WTC11 (cell line): ENCODE data around the gene ZRANB1. TPM values are rescaled to one million over a fixed set of nuclear protein-coding genes. Genes with fewer than 3 reads are reported as not detected.
A peak's percentile ranks its signal among the peaks of the same experiment; 100 is the strongest.

ENCODE experiments used
- ATAC-seq: fragments of 200-7000 bp; cut with Tn5 transposase; 2 replicates; pipeline ENCODE4 v1.10.0; 2021; ENCODE audit warnings: mild to moderate bottlenecking, moderate library complexity
- CTCF ChIA-PET: fragments of 300-600 bp; sonication (Branson Sonifier 250); formaldehyde crosslinking; loops from one replicate; lab custom pipeline; 2021; ENCODE audit warnings: antibody characterized with exemption; lab: Charles Lee
- POLR2A ChIA-PET: fragments of 350-600 bp; sonication (Branson Sonifier 250); formaldehyde crosslinking; loops from one replicate; lab custom pipeline; 2021; ENCODE audit warnings: antibody characterized with exemption; lab: Charles Lee
- DNase-seq: peaks from one replicate; pipeline ENCODE4 v3.0.0; 2021; ENCODE audit warnings: low spot score
- H3K27ac Mint-ChIP-seq: 2 replicates; pipeline ENCODE4 v1.8.0; 2021; ENCODE audit warnings: mixed read lengths
- H3K27me3 Mint-ChIP-seq: 2 replicates; pipeline ENCODE4 v1.8.0; 2021; ENCODE audit warnings: low read depth, mild to moderate bottlenecking, moderate library complexity, mixed read lengths
- H3K36me3 Mint-ChIP-seq: 2 replicates; pipeline ENCODE4 v1.8.0; 2021; ENCODE audit warnings: mixed read lengths
- H3K4me1 Mint-ChIP-seq: 2 replicates; pipeline ENCODE4 v1.8.0; 2022; ENCODE audit warnings: mixed read lengths
- H3K4me3 Mint-ChIP-seq: 2 replicates; pipeline ENCODE4 v1.8.0; 2021; ENCODE audit warnings: mild to moderate bottlenecking, moderate library complexity, mixed read lengths
- H3K9me3 Mint-ChIP-seq: 2 replicates; pipeline ENCODE4 v1.8.0; 2021; ENCODE audit warnings: mixed read lengths
- FOXK1 ChIP-seq: sonication (generic); formaldehyde crosslinking; IDR thresholded peaks from 2 replicates; pipeline ENCODE4 v1.8.0; 2022; ENCODE audit warnings: mild to moderate bottlenecking, moderate library complexity, missing genetic modification reagents
- FOXP1 ChIP-seq: sonication (generic); formaldehyde crosslinking; IDR thresholded peaks from 2 replicates; pipeline ENCODE4 v1.8.0; 2022; ENCODE audit warnings: missing genetic modification reagents, mild to moderate bottlenecking, moderate library complexity, borderline replicate concordance
- RELA ChIP-seq: sonication (generic); formaldehyde crosslinking; IDR thresholded peaks from 2 replicates; pipeline ENCODE4 v1.8.1; 2022; ENCODE audit warnings: missing genetic modification reagents, mild to moderate bottlenecking, borderline replicate concordance
- RORB ChIP-seq: fragments of 250-450 bp; sonication (Bioruptor Pico); IDR thresholded peaks from 2 replicates; pipeline ENCODE4 v1.9.0; 2021; ENCODE audit warnings: mild to moderate bottlenecking
- TCF7 ChIP-seq: sonication (generic); formaldehyde crosslinking; IDR thresholded peaks from 2 replicates; pipeline ENCODE4 v1.8.0; 2022; ENCODE audit warnings: mild to moderate bottlenecking, low read depth, missing genetic modification reagents, moderate library complexity
- TP53 ChIP-seq: sonication (generic); formaldehyde crosslinking; IDR thresholded peaks from 2 replicates; pipeline ENCODE4 v1.8.1; 2023; ENCODE audit warnings: mild to moderate bottlenecking, missing genetic modification reagents
- ZBTB21 ChIP-seq: sonication (generic); formaldehyde crosslinking; IDR thresholded peaks from 2 replicates; pipeline ENCODE4 v1.8.1; 2023; ENCODE audit warnings: mild to moderate bottlenecking, missing genetic modification reagents, borderline replicate concordance
- total RNA-seq: library from RNA; stranded (reverse); gene quantifications from 3 replicates; pipeline ENCODE4 v1.2.3, GENCODE V29; 2021
- TF ChIP-seq, protein P1 (sequence below): sonication (generic); formaldehyde crosslinking; IDR thresholded peaks from 2 replicates; pipeline ENCODE4 v1.8.0; 2022; ENCODE audit warnings: mild to moderate bottlenecking, missing genetic modification reagents
- TF ChIP-seq, protein P2 (sequence below): sonication (generic); formaldehyde crosslinking; IDR thresholded peaks from 2 replicates; pipeline ENCODE4 v1.8.1; 2023; ENCODE audit warnings: mild to moderate bottlenecking, missing genetic modification reagents
- TF ChIP-seq, protein P3 (sequence below): sonication (generic); formaldehyde crosslinking; IDR thresholded peaks from 2 replicates; pipeline ENCODE4 v1.8.0; 2022; ENCODE audit warnings: mild to moderate bottlenecking, missing genetic modification reagents
- TF ChIP-seq, protein P4 (sequence below): fragments of 250-450 bp; sonication (Bioruptor Pico); IDR thresholded peaks from 2 replicates; pipeline ENCODE4 v2.1.2; 2022; ENCODE audit warnings: mild to moderate bottlenecking, moderate library complexity
- TF ChIP-seq, protein P5 (sequence below): sonication (generic); formaldehyde crosslinking; IDR thresholded peaks from 2 replicates; pipeline ENCODE4 v1.8.1; 2023; ENCODE audit warnings: mild to moderate bottlenecking, missing genetic modification reagents, moderate library complexity
- TF ChIP-seq, protein P6 (sequence below): fragments of 250-450 bp; sonication (Bioruptor Pico); IDR thresholded peaks from 2 replicates; pipeline ENCODE4 v1.9.0; 2021; ENCODE audit warnings: mild to moderate bottlenecking
- TF ChIP-seq, protein P7 (sequence below): fragments of 200-600 bp; IDR thresholded peaks from 2 replicates; pipeline ENCODE4 v1.8.0; 2022; ENCODE audit warnings: antibody characterized with exemption

Gene ZRANB1
- total RNA-seq, 1 experiment from 2014 or later = 15.9 TPM

DNA sequence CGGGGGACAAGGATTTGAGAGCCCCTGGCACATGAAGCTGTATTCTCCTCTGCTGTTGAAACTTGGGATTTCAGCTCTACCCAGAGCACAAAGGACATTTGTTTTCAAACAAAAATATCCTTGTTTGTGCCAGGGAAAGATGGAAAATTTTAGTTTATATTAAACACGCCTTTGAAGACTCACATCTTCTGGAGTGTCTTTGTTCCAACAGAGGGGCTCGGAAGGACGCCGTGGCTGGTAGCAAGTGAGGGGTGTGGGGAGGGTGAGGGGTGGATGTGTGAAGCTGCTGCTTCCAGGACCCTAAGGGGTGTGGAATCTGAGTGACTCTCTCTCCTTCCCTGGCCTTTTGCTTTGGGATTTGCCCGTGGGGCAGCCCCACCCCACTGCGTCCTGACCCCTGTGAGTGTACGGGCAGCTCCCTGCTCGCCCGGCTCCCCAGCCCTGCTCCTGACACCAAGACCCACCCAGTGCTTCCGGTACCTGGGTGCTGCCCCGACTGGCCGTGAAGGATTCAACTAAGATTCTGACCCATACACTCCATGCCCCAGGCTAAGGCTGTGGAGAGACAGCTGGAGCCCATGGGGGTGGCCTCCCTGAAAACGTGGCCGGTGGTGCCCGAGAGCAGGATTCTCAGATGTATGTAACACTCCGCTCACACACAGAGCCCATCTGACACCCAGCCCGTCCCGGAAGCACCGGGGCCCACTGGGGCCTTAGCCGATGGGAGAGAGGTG lies 59.6 kb downstream of the ZRANB1 start (continued):
- TF ChIP-seq, protein P1, sequence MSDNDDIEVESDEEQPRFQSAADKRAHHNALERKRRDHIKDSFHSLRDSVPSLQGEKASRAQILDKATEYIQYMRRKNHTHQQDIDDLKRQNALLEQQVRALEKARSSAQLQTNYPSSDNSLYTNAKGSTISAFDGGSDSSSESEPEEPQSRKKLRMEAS = no peak
- no peak for TF ChIP-seq FOXK1 (CRISPR knock-in tag)
- TF ChIP-seq, all 79 proteins: peak for 0

DNA sequence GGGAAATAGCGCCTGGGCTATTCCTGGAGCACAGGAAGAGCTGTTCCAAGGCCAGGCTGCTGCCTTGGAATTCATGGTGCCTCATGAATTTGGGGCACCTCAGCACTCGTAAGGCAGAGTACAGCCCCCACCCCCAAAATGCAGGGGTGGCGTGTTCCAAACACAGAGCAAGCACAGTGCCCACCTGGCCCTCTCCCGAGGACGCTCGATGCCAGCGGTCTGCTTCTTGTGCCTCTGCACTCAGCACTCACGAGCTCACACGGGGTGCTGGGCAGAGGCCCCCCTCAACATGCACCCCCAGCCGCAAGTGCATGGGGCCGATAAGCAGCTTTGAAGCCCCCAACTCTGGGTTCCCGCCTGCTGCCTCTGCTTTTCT lies 60.1 kb downstream of the ZRANB1 start:
- no peak overlapping the region for H3K4me3 Mint-ChIP-seq
- peaks cover 32% of the 10 kb centered on the region for H3K36me3 Mint-ChIP-seq
- no peaks in the 10 kb centered on the region for H3K27me3 Mint-ChIP-seq
- ChIA-PET POLR2A (no interaction called here), CTCF (interaction anchor here (0.7 to 1.0 kb wide), 2 partner anchors 9 to 46 kb away, joined by 3 read pairs; no protein-coding TSS in a partner anchor)
- 0 out of 2 replicates have a peak, but pooled peaks cover 2% of the 10 kb centered on the region for H3K4me1 Mint-ChIP-seq
- ATAC-seq (no peak), DNase-seq (no peak)
- TF ChIP-seq FOXP1 (CRISPR knock-in tag) = 0 out of 2 replicates have a peak, but pooled peaks have one; percentile 16
- TF ChIP-seq, protein P2, sequence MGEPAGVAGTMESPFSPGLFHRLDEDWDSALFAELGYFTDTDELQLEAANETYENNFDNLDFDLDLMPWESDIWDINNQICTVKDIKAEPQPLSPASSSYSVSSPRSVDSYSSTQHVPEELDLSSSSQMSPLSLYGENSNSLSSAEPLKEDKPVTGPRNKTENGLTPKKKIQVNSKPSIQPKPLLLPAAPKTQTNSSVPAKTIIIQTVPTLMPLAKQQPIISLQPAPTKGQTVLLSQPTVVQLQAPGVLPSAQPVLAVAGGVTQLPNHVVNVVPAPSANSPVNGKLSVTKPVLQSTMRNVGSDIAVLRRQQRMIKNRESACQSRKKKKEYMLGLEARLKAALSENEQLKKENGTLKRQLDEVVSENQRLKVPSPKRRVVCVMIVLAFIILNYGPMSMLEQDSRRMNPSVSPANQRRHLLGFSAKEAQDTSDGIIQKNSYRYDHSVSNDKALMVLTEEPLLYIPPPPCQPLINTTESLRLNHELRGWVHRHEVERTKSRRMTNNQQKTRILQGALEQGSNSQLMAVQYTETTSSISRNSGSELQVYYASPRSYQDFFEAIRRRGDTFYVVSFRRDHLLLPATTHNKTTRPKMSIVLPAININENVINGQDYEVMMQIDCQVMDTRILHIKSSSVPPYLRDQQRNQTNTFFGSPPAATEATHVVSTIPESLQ = no peak
- no peaks in the 10 kb centered on the region for H3K9me3 Mint-ChIP-seq
- H3K27ac Mint-ChIP-seq = no peak overlapping the region

DNA sequence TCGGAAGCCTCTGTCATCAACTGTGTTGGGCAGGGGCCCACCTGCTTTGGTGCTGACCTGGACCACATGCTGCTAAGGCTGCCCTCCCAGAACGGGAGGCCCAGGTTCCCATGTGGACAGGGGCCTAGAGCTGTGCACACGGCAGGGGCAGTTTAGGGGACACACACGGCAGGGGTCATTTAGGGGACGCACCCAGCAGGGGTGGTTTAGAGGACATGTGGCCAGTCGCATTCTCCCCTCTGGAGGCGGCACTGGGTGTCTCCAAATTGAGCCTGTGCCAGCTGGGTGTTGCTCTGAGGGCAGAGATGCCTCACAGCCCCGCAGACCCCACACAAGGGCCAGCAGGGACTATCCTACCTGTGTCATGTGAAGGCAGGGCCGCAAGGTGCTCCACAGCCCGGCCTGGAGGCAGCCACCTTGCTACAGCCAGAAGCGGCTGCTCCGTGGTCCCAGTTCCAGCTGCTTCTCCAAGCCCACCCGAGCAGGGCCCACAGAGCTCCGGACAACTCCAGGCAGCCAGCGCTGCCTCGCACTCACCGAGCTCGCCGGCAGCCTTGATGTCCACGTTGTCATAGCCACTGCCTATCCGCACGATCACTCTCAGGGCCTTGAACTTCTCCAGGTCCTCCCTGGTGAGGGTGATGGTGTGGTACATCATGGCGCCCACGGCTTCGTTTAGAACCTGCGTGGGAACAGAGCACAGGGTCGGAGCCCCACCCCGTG lies 60.7 kb downstream of the ZRANB1 start:
- Mint-ChIP-seq H3K27ac (no peak overlapping the region), H3K9me3 (no peaks in the 10 kb centered on the region), H3K4me3 (no peak overlapping the region), H3K27me3 (no peaks in the 10 kb centered on the region), H3K4me1 (0 out of 2 replicates have a peak, but pooled peaks cover 2% of the 10 kb centered on the region), H3K36me3 (peaks cover 28% of the 10 kb centered on the region)
- POLR2A ChIA-PET = no interaction called here
- CTCF ChIA-PET = interaction anchor here (0.7 to 1.0 kb wide), 2 partner anchors 10 to 46 kb away, joined by 3 read pairs; no protein-coding TSS in a partner anchor
- TF ChIP-seq, protein P3, sequence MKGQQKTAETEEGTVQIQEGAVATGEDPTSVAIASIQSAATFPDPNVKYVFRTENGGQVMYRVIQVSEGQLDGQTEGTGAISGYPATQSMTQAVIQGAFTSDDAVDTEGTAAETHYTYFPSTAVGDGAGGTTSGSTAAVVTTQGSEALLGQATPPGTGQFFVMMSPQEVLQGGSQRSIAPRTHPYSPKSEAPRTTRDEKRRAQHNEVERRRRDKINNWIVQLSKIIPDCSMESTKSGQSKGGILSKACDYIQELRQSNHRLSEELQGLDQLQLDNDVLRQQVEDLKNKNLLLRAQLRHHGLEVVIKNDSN = no peak
- no peak for TF ChIP-seq RORB (CRISPR knock-in tag)
- 0 out of 2 replicates have a peak, but pooled peaks have one; percentile 1 for TF ChIP-seq TP53 (CRISPR knock-in tag)
- no peak for TF ChIP-seq ZBTB21 (CRISPR knock-in tag)
- TF ChIP-seq TCF7 = no peak
- ATAC-seq (no peak), DNase-seq (peak; percentile 8)

DNA sequence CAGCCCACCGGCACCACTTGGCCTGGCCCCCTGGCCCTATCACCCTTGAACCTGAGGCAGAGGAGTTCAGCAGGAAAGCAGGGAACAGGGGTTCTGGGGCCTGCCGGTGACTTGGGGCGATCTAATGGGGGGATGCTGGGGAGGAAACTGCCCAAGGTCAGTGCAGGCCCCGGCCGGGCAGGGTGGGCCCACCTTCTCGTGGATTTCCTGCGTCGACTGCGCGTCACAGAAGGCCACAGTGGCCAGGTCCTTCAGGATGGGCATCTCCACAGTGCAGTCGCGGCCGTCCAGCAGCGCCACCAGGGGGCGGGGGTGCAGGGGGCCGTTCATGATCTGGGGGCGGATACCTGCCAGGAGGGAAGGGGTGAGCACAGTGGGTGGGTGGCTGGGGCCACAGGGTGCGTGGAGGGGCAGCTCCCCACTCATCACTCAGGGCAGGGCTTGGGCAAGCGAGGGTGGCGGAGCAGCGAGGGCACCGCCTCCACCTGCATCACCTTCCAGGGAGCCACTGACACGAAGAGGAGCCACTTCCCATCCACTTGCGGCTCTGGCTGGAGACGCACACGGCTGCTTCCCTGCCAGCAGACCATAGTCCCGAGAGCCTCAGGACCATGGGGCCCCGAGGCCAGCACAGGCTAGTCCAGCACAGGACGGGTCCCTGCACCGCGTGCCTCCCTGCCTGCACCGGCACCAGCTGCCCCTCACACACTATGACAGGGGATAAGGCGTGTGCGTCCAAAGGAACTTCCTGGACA lies 61.4 kb downstream of the ZRANB1 start:
- Mint-ChIP-seq H3K4me1 (peaks cover 3% of the 10 kb centered on the region), H3K27ac (no peak overlapping the region), H3K36me3 (peaks cover 24% of the 10 kb centered on the region), H3K9me3 (no peaks in the 10 kb centered on the region), H3K27me3 (no peaks in the 10 kb centered on the region), H3K4me3 (no peak overlapping the region)
- ChIA-PET CTCF (no interaction called here), POLR2A (no interaction called here)
- peak; percentile 21 for DNase-seq
- TF ChIP-seq, protein P4, sequence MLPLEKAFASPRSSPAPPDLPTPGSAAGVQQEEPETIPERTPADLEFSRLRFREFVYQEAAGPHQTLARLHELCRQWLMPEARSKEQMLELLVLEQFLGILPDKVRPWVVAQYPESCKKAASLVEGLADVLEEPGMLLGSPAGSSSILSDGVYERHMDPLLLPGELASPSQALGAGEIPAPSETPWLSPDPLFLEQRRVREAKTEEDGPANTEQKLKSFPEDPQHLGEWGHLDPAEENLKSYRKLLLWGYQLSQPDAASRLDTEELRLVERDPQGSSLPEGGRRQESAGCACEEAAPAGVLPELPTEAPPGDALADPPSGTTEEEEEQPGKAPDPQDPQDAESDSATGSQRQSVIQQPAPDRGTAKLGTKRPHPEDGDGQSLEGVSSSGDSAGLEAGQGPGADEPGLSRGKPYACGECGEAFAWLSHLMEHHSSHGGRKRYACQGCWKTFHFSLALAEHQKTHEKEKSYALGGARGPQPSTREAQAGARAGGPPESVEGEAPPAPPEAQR = no peak
- TF ChIP-seq, protein P5, sequence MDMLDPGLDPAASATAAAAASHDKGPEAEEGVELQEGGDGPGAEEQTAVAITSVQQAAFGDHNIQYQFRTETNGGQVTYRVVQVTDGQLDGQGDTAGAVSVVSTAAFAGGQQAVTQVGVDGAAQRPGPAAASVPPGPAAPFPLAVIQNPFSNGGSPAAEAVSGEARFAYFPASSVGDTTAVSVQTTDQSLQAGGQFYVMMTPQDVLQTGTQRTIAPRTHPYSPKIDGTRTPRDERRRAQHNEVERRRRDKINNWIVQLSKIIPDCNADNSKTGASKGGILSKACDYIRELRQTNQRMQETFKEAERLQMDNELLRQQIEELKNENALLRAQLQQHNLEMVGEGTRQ (CRISPR knock-in tag) = no peak
- TF ChIP-seq, protein P6, sequence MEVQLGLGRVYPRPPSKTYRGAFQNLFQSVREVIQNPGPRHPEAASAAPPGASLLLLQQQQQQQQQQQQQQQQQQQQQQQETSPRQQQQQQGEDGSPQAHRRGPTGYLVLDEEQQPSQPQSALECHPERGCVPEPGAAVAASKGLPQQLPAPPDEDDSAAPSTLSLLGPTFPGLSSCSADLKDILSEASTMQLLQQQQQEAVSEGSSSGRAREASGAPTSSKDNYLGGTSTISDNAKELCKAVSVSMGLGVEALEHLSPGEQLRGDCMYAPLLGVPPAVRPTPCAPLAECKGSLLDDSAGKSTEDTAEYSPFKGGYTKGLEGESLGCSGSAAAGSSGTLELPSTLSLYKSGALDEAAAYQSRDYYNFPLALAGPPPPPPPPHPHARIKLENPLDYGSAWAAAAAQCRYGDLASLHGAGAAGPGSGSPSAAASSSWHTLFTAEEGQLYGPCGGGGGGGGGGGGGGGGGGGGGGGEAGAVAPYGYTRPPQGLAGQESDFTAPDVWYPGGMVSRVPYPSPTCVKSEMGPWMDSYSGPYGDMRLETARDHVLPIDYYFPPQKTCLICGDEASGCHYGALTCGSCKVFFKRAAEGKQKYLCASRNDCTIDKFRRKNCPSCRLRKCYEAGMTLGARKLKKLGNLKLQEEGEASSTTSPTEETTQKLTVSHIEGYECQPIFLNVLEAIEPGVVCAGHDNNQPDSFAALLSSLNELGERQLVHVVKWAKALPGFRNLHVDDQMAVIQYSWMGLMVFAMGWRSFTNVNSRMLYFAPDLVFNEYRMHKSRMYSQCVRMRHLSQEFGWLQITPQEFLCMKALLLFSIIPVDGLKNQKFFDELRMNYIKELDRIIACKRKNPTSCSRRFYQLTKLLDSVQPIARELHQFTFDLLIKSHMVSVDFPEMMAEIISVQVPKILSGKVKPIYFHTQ = no peak
- TF ChIP-seq, protein P7, sequence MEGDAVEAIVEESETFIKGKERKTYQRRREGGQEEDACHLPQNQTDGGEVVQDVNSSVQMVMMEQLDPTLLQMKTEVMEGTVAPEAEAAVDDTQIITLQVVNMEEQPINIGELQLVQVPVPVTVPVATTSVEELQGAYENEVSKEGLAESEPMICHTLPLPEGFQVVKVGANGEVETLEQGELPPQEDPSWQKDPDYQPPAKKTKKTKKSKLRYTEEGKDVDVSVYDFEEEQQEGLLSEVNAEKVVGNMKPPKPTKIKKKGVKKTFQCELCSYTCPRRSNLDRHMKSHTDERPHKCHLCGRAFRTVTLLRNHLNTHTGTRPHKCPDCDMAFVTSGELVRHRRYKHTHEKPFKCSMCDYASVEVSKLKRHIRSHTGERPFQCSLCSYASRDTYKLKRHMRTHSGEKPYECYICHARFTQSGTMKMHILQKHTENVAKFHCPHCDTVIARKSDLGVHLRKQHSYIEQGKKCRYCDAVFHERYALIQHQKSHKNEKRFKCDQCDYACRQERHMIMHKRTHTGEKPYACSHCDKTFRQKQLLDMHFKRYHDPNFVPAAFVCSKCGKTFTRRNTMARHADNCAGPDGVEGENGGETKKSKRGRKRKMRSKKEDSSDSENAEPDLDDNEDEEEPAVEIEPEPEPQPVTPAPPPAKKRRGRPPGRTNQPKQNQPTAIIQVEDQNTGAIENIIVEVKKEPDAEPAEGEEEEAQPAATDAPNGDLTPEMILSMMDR = peak; percentile 15; the same call in 1 of the 2 replicates
- 0 out of 2 replicates have a peak, but pooled peaks have one; percentile 54 for TF ChIP-seq RELA (CRISPR knock-in tag)
- 0 out of 2 replicates have a peak, but pooled peaks have one; percentile 3 for ATAC-seq
